PFSK-1 (cell line): ENCODE data around the gene ABI3BP.
A peak's percentile ranks its signal among the peaks of the same experiment; 100 is the strongest.

Experiments
- FOXP2 ChIP-seq: optimal IDR thresholded peaks from 2 replicates; pipeline ENCODE3; 2011; ENCODE audit warnings: borderline replicate concordance, control low read depth, inconsistent platforms; ENCODE audit not compliant: insufficient read depth; ENCODE audit errors: extremely low read length, extremely low read depth
- POLR2AphosphoS5 ChIP-seq: IDR thresholded peaks from 2 replicates; pipeline ENCODE4 v1.6.1; 2012; ENCODE audit warnings: low read depth, mild to moderate bottlenecking, control low read depth, low read length, moderate library complexity
- REST ChIP-seq, 2 experiments: IDR thresholded peaks; 2 replicates each; pipeline versions ENCODE4 v1.6.1 to v1.8.0; 2011 to 2012; ENCODE audit warnings: low read depth in 2 of 2, low read length in 2 of 2, control low read depth in 1 of 2, inconsistent platforms in 1 of 2, mild to moderate bottlenecking in 1 of 2, moderate library complexity in 1 of 2; ENCODE audit not compliant: insufficient read depth in 1 of 2
- SIN3A ChIP-seq: IDR thresholded peaks from 2 replicates; pipeline ENCODE4 v1.6.1; 2012; ENCODE audit warnings: mild to moderate bottlenecking, low read length, moderate library complexity, borderline replicate concordance; ENCODE audit not compliant: insufficient read depth
- TAF1 ChIP-seq: IDR thresholded peaks from 2 replicates; pipeline ENCODE4 v1.6.1; 2012; ENCODE audit warnings: low read length, control low read depth, borderline replicate concordance; ENCODE audit not compliant: insufficient read depth

Gene ABI3BP

GRCh38 chr3:100708989-100709841, 284.0 kb downstream of the ABI3BP start, which contains the start of gene TFG:
TSS of gene TFG (plus strand) at chr3:100709494. CDS start at chr3:100713686, 4,192 bp downstream.
- TF ChIP-seq TAF1 (peak; percentile 7; the same call in 1 of the 2 replicates), SIN3A (no peak), POLR2AphosphoS5 (peak; percentile 59; the same call in 1 of the 2 replicates), FOXP2 (peak; percentile 67)

- TF ChIP-seq SIN3A = no peak
- TF ChIP-seq TAF1 = no peak
- TF ChIP-seq FOXP2 = no peak
- TF ChIP-seq REST (IDR thresholded peaks at IDR 0.05; ENCODE audit: insufficient read depth in 1 of 2, low read depth in 2 of 2, low read length in 2 of 2) = no peak
- no peak for TF ChIP-seq POLR2AphosphoS5
Measured at GRCh38 chr3:100708644-100708988, 284.6 kb downstream of the ABI3BP start.

GRCh38 chr3:100706365-100706764, 286.9 kb downstream of the ABI3BP start:
- TF ChIP-seq POLR2AphosphoS5 (no peak), REST (IDR thresholded peaks at IDR 0.05; ENCODE audit: insufficient read depth in 1 of 2, low read depth in 2 of 2, low read length in 2 of 2) (no peak), FOXP2 (no peak), SIN3A (no peak), TAF1 (no peak)

GRCh38 chr3:100703865-100704264, 289.4 kb downstream of the ABI3BP start:
- no peak for TF ChIP-seq FOXP2
- no peak for TF ChIP-seq TAF1
- TF ChIP-seq REST (IDR thresholded peaks at IDR 0.05; ENCODE audit: insufficient read depth in 1 of 2, low read depth in 2 of 2, low read length in 2 of 2) = no peak

- no peak for TF ChIP-seq REST (IDR thresholded peaks at IDR 0.05; ENCODE audit: insufficient read depth in 1 of 2, low read depth in 2 of 2, low read length in 2 of 2)
- no peak for TF ChIP-seq TAF1
- TF ChIP-seq POLR2AphosphoS5 = no peak
- TF ChIP-seq FOXP2 = no peak
- TF ChIP-seq SIN3A = no peak
Measured at GRCh38 chr3:100702980-100703345, 290.3 kb downstream of the ABI3BP start.
